Medulla oblongata (tissue), 1 donor: Measurements from ENCODE around the gene KHDC4.

Experiments used
- DNase-seq: peaks from one replicate; pipeline ENCODE4 v3.0.0-alpha.2; 2015; ENCODE audit errors: extremely low spot score

KHDC4 gene

DNA sequence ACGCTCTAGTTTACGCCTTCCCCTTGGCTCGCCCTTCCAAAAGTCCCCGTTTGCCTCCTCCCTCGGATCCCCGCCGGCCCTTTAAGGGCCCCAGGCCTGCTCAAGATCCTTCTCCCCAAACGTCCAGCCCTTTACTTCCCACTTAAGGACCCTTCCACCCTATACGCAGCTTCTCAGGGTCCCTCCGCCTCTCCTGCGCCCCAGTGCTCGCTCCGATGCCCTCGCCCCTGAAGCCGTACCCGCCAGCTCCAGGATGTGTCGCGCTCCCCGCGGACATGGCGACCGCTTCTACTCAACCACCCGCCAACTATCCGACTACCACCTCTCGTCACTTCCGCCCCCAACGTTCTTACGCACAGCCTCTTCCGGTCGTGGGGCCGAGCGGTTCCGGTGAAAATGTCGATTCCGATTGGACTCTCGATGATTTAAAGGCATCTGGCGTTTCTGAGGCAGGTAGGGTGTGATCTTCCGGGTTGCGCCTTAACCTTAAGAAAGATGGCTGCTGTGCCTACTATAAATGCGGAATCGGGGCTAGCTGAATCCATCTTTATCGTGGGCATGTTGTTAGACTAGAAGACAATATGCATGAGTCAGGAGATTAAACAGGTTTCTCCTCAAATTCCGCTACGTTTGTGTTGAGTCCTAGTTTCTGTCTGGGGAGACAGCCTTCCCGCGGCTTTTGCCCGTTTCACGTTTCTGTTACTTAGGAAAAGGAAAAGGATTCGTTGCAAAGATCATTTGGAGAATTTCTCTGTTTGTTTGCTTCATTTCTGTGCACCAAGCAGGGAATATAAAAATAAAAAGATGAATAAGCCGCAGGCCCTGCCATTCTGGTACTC is at the start of gene KHDC4:
TSS of gene KHDC4 (minus strand) at position 317 of the 839 bp plus-strand sequence. CDS start at position 277, 40 bp downstream.
- DNase-seq, result peak; percentile 100

GRCh38 chr1:155983191-155984024 is 49.2 kb upstream of the KHDC4 start:
- no peak for DNase-seq

- DNase-seq, result no peak
Measured at GRCh38 chr1:155982106-155982505, 47.9 kb upstream of the KHDC4 start.

GRCh38 chr1:155981266-155982088 is 47.3 kb upstream of the KHDC4 start:
- no peak for DNase-seq

DNA sequence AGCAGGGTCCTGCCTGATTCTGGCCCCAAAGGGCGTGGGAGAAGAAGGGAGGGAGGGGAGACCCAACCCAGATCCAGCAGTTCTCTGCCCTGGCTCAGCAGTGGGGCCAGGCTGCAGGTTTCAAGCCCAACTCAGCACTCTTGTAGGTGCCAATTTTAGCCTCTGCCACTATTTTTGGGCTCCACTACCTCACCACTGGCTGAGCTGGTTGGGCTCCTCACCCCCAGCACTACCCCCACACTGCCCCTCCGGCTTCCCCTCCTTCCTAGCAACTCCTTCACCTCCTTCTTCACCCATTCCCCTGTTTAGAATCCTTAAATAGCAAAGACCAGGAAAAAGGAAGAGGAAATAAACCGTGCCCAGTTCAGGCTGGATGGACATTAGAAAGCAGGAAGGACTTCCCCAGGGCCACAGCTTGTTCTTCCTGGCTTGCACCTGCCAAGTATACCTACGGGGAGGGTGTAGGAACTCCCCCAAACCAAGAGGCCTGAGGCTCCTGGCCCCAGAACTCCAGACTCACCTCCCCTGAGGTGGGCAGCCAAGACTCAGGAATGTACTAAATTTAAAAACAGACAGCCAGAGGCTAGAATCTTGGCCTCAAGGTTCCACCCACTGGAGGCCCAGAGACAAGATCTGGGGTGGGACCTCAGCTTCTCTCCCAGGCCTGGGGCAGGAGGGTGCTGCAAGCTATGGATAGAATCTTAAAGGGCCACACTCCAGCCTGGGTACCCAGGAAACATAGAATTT is 45.6 kb upstream of the KHDC4 start:
- no peak for DNase-seq

GRCh38 chr1:155978973-155979429 is 44.8 kb upstream of the KHDC4 start:
- peak; percentile 42 for DNase-seq

DNA sequence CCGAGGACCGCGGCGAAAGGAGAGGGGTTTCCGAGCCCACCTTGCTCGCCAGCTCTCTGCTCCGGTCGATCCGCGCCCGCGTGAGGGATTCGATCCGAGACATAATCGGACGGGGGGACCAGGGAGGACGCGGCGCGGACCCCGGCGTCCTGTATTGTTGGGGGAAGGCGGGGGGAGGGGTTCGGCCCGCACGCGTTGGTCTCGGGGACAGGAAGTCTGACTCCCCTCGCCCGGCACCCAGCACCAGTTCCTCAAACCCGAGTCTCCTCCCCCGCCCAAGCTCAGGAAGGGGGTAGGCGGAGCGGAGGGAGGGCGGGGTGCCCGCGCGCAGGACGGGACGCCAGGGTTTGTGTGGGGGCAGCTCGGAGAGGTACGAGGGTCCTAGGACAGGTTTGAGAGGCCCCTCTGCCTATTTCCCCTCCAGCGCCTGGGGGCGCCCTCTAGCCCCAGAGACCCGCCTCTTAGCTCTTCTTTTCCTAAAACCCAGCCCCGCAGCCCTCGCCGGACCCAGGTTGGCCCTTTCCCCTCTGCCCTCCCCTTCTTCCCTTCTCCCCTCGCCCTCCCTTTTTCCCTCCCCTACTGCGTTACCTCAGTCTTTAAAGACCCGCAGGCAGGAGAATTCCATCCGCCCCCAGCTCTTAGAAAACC is 44.2 kb upstream of the KHDC4 start, which contains the start of gene ARHGEF2:
TSS of gene ARHGEF2 (minus strand) at position 223 of the 648 bp plus-strand sequence. CDS start at position 103, 120 bp downstream.
- peak; percentile 87 for DNase-seq

DNA sequence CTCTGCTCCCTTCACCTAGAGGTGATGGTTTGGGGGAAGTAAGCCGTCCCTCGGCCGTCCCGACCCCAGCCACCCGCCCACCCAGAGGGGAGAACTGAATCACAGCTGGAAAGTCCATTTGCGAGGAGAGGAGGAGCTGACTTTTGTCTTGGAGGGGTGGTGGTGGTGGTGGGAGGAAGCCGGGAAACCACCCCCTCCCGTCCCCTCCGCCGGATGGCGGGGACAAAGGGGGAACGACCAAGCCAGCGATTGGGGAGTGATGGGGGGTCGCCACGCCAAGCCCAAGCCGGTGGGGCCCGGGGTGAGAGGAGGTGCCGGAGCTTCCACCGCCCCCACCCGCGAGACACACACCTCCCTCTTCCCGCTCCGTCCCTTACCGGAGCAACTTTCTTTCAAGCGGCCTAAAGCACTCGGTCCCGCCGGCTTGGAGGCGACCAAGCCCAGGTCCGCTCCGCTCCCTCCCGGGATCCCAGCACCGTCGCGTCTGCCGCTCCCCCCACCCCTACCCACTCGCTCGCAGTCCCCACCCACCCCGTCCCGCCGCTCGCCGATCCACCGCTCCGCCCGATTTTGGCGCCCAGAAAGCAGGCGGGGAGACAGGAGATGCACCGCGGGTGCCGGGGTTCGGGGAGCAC is 43.6 kb upstream of the KHDC4 start:
- DNase-seq, result no peak

DNA sequence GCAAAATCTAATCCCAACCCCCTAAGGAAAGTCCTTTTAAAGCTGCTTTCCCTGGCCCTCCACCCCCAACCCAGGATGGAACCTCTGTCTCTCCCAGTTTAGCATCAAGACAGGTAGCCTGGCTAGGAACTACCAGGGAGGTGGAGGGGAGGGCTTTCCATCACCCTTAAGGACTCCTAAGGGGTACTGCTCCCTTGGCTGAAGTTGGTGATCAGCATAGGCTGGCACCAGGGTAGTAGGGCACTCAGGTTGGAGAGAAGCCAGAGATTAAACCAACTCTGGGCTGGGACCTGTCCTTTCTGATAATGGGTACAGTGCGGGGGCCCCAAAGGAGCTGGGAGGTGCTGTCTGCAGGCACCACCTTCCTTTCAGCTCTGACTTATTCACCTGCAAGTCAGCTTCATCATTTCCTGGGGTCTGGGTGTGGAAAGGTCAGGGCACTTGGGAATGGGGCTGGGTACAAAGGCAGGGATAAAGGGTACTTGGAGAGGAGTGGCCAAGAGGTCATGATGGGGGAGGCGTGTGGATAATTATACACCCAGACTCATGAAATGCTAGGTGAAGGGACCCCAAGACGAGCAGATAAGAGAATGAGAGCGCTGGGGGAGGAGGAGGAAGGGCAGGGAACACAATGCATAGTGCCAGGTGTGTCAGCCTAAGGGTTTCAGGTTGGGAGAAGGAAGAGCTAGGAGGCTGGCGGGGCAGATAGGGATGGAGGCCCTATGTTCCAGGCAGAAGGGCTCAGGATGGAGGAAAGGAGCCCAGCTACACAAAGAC is 42.9 kb upstream of the KHDC4 start:
- DNase-seq, result peak; percentile 9

- peak; percentile 54 for DNase-seq
Measured at GRCh38 chr1:155976062-155976912, 42.1 kb upstream of the KHDC4 start.

- no peak for DNase-seq
Measured at GRCh38 chr1:155975375-155976061, 41.3 kb upstream of the KHDC4 start.

DNA sequence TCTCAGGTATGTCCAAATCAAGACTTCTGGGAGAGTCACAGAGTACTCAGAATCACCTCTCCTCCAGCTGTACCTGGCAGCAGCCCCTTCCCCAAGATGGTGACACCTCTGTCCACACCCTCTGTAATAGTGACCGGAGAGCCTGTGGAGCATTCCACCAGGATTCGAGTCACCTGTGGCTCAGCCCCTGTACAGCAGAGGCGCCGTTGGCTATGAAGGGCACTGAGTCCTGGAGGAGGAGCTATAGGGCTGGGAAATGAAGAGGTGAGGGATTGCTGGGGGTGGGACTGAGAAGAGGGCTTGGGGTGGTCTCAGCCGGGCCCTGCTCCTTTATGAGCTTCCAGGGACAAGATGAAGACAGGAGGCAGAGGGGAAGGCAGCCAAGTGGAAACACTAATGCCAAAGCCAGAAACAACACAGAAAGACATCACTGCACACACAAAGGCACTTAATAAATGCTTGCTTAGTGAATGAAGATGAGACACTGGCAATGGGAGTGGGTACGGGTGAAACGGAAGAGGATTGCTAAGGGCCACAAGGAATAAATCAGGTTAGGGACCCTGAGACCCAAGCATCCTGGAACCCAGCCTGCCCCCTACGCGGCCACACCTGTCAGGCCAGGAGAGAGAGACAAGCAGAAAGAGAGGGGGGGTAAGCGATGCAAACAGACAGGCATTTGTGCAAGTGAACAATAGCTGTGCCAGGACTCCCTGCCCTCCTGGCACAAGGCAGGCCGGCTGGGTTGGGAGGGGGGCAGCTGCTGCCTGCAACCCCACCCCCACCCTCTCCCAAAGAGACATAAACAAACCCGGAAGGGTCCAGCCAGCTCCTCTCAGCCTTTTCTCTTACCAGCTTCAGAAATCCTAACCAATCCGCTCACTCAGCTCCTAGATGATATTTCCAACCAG is 40.2 kb upstream of the KHDC4 start:
- DNase-seq, result peak; percentile 93

DNA sequence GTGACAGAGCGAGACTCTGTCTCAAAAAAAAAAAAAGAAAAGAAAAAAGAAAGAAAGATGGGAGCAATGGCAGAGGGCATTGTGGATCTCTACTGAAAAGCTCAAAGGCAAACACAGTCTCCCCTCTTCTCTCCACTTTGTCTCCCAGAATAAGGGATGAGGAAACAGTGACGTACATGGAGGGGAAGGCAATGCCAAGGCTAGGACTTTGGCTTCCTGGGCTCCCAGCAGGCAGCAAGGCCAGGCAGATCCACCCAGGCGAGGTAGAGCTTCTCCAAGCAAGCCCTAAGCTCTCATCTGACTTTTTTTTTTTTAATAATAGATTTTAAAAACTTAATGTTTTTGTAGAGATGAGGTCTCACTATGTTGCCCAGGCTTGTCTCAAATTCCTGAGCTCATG is 39.5 kb upstream of the KHDC4 start:
- DNase-seq, result no peak

- DNase-seq, result peak; percentile 74
Measured at GRCh38 chr1:155971910-155972809, 37.9 kb upstream of the KHDC4 start.

GRCh38 chr1:155970531-155971167 is 36.4 kb upstream of the KHDC4 start:
- peak; percentile 95 for DNase-seq
